Stimulated activated CD8-positive, alpha-beta memory T cell treated with anti-CD3 and anti-CD28 coated beads, Interleukin-15, amount 100 ng/mL, for 48 hours (primary cell): ENCODE measurements around the gene CSF2RB.

Experiments
- DNase-seq, 2 donors: peaks; one replicate each; pipeline ENCODE4 v3.0.0-alpha.2; 2020; ENCODE audit warnings: low read depth in 2 of 2

Gene CSF2RB

GRCh38 chr22:36891646-36892045 is 21.8 kb upstream of the CSF2RB start:
- DNase-seq = no peak

- no peak for DNase-seq
Measured at GRCh38 chr22:36892292-36892691, 21.1 kb upstream of the CSF2RB start.

DNA sequence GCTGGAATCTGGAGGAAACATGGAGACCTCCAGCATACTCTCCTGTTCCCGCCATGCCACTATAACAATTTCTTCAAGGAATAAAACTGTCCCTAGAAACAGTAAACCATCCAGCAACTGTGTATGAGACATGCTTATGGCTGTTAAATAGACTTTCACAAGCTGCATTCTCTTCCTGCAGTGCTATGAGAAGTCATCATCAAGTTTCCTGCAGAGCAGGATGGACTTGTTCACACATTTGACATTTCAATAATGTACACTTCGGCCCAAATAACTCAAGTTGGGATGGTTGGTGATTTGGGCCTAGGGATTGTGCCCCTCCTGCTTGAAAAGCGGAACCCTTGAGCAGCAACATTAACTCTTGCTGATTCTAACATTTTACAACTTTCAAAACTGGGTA is 20.2 kb upstream of the CSF2RB start:
- no peak for DNase-seq

DNA sequence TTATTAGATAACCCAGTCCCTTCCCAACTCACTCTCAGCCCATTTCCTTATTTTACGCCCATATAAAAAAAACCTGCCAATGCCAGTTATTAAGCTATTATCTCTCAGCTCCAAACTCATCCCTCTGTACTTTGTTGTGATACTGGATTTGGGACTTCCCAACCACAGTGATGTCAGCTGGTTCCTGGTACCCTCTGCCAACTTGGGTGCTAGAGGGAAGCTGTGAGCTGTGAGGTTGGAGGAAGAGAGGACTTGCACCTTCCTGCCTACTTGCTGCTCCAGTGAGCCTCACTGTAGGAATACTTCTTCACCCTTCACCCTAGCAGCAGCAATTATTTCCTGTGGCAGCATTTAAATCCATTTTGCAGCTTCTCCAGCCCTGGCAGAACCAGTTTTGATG is 19.2 kb upstream of the CSF2RB start:
- no peak for DNase-seq

GRCh38 chr22:36897611-36898010 is 15.8 kb upstream of the CSF2RB start:
- DNase-seq = no peak

GRCh38 chr22:36898690-36899089 is 14.7 kb upstream of the CSF2RB start:
- DNase-seq = no peak

DNA sequence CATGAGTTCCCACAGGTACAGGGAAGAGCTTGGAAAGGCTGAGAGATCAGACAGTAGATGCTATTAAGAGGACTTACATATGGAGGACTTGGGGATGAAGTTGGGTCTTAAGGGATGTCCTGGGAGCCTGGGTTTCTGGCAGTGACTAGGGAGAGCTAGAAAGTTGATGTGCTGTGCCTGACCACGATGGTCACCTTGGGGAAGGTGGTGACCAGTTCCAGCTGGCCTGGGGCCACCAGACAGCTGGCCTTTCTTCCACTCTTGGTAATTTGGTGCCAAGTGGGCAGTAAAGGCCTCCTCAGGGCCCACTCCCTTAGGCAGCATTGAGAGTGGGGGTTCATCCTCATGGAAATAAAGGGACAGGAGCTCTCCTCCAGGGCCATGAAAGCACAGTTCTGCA is 13.9 kb upstream of the CSF2RB start:
- DNase-seq = no peak

GRCh38 chr22:36900225-36900624 is 13.2 kb upstream of the CSF2RB start:
- DNase-seq = no peak

- no peak for DNase-seq
Measured at GRCh38 chr22:36900880-36901279, 12.5 kb upstream of the CSF2RB start.

DNA sequence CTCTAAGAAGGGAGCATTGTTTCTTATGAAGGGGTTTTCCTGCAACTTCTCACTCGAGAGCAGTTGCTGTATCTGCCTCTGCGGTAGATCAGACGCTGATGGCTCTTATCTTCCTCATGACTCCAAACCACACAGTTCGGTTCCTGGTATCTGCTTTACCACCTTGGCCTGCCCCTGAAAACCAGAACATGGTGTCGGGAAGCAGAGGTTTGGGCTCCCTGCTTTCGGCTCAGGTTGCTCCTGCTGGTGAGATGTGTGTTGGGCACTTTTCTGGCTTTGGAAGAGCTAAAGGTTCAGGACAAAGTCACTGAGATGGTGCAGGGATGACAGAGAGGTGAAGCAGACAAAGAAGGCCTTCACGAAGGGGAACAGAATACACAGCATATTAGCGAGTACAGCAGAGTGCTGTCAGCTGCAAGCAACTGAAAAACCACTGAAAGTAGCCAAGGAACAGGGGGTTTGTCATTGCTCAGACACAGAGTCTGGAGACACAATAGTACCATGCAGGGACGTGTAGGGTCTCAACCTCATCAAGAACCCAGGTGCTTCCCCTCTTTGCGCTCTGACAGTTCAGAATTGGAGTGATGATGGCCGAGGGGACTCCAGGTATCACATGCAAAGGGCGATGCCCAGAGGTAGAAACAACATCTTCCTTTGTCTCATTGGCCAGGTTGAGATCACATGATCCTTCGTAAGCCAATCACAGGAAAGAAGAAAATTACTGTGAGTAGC is 11.9 kb upstream of the CSF2RB start:
- peak in 1 of 2 donors; percentile 12 for DNase-seq

GRCh38 chr22:36902143-36902926 is 11.1 kb upstream of the CSF2RB start:
- DNase-seq = no peak

- DNase-seq = no peak
Measured at GRCh38 chr22:36904260-36904880, 9.1 kb upstream of the CSF2RB start.

- no peak for DNase-seq
Measured at GRCh38 chr22:36907253-36908195, 5.9 kb upstream of the CSF2RB start.

GRCh38 chr22:36910461-36910860 is 3.0 kb upstream of the CSF2RB start:
- no peak for DNase-seq

- DNase-seq = no peak
Measured at GRCh38 chr22:36911887-36912661, 1.4 kb upstream of the CSF2RB start.

DNA sequence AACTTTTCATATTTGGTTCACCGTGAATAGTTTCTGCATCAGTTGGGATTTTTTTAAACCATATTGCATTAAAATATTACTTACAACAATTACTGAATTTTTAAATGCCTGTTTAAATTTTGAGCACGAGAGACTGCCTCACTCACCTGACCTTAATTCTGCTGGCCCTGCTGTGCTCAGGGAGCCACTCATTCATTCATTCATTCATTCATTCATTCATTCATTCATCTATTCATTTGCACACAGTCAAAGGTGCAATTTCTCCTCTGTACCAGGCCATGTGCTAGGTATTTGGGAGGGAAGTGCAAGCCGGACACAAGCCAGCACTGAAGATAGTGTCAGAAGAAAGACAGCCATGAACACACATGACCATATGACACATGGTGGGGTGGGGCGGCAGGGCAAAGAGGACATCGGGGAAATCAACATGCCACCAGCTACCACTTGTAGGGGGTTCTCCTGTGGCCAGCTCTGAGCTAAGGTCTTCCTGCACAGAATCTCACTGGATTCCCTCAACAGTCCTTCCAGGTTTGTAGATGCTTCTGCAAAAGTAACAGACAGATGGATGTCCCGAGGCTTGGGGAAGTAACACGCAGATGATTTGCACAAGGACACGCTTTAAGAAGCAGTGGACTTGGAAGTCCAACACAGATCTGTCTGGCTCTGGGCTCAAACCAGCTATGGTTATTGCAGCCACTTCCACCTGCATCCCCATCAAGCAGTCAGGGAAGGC is 568 bp upstream of the CSF2RB start:
- DNase-seq = no peak

- no peak for DNase-seq
Measured at GRCh38 chr22:36914390-36914752, 943 bp downstream of the CSF2RB start.

GRCh38 chr22:36916034-36916433 is 2.6 kb downstream of the CSF2RB start:
- DNase-seq = no peak

- DNase-seq = no peak
Measured at GRCh38 chr22:36918586-36919284, 5.3 kb downstream of the CSF2RB start.
